GM12872 (cell line): Measurements from ENCODE around the gene NCAPH2.

Source experiments
- CTCF ChIP-seq: IDR thresholded peaks from 3 replicates; pipeline ENCODE4 v1.5.1; 2011; ENCODE audit warnings: low read depth, mild to moderate bottlenecking, low read length, moderate library complexity; ENCODE audit not compliant: insufficient read depth

Gene NCAPH2

GRCh38 chr22:50502628-50503474, 5.2 kb upstream of the NCAPH2 start:
- no peak for TF ChIP-seq CTCF

GRCh38 chr22:50503475-50504145, 4.4 kb upstream of the NCAPH2 start:
- 0 out of 3 replicates have a peak, but pooled peaks have one; percentile 13 for TF ChIP-seq CTCF

- TF ChIP-seq CTCF: no peak
Measured at GRCh38 chr22:50504369-50505211, 3.4 kb upstream of the NCAPH2 start.

GRCh38 chr22:50505276-50505775, 2.7 kb upstream of the NCAPH2 start:
- no peak for TF ChIP-seq CTCF

GRCh38 chr22:50505776-50506610, 2.0 kb upstream of the NCAPH2 start:
- TF ChIP-seq CTCF: no peak

GRCh38 chr22:50506611-50507420, 1.2 kb upstream of the NCAPH2 start:
- no peak for TF ChIP-seq CTCF
